Natural killer cell treated with Interleukin-12 subunit alpha and Interleukin-12 subunit beta and Interleukin-15 and Interleukin-18, amount 100 ng/mL, for 72 hours (primary cell): ENCODE measurements around the gene LRRC31. TPM values are rescaled to one million over a fixed set of nuclear protein-coding genes. Genes with fewer than 3 reads are reported as not detected.
A peak's percentile ranks its signal among the peaks of the same experiment; 100 is the strongest.

ENCODE experiments used
- ATAC-seq, 2 donors: fragments of 150-1000 bp; cut with Tn5 transposase in 1 of 2; sonication (Bioruptor Pico), chemical (Tn5 transposase) in 1 of 2; 2 replicates each; pipeline ENCODE4 v1.10.0; 2021
- DNase-seq: peaks from one replicate; pipeline ENCODE4 v3.0.0; 2022; ENCODE audit warnings: low spot score
- H3K27ac Mint-ChIP-seq, 2 donors: 1 replicate in 1 of 2; 2 replicates in 1 of 2; pipeline ENCODE4 v1.8.0; 2022; ENCODE audit warnings: mixed read lengths in 2 of 2, mild to moderate bottlenecking in 1 of 2, moderate library complexity in 1 of 2
- H3K27me3 Mint-ChIP-seq, 2 donors: 1 replicate in 1 of 2; 2 replicates in 1 of 2; pipeline ENCODE4 v1.8.0; 2022; ENCODE audit warnings: mixed read lengths in 2 of 2
- H3K36me3 Mint-ChIP-seq: one replicate; pipeline ENCODE4 v1.8.0; 2022; ENCODE audit warnings: mixed read lengths
- H3K4me1 Mint-ChIP-seq, 2 donors: 1 replicate in 1 of 2; 2 replicates in 1 of 2; pipeline ENCODE4 v1.8.0; 2022; ENCODE audit warnings: low read depth in 2 of 2, mixed read lengths in 2 of 2, mild to moderate bottlenecking in 1 of 2
- H3K4me3 Mint-ChIP-seq: one replicate; pipeline ENCODE4 v1.8.0; 2022; ENCODE audit warnings: mixed read lengths
- H3K9me3 Mint-ChIP-seq: 2 replicates; pipeline ENCODE4 v1.8.0; 2022; ENCODE audit warnings: mixed read lengths
- total RNA-seq, 2 donors: library from RNA; stranded (reverse); gene quantifications; one replicate each; pipeline ENCODE4 v1.2.3, GENCODE V29; 2022

Gene LRRC31
- total RNA-seq, 2 donors from 2014 or later: not detected

DNA sequence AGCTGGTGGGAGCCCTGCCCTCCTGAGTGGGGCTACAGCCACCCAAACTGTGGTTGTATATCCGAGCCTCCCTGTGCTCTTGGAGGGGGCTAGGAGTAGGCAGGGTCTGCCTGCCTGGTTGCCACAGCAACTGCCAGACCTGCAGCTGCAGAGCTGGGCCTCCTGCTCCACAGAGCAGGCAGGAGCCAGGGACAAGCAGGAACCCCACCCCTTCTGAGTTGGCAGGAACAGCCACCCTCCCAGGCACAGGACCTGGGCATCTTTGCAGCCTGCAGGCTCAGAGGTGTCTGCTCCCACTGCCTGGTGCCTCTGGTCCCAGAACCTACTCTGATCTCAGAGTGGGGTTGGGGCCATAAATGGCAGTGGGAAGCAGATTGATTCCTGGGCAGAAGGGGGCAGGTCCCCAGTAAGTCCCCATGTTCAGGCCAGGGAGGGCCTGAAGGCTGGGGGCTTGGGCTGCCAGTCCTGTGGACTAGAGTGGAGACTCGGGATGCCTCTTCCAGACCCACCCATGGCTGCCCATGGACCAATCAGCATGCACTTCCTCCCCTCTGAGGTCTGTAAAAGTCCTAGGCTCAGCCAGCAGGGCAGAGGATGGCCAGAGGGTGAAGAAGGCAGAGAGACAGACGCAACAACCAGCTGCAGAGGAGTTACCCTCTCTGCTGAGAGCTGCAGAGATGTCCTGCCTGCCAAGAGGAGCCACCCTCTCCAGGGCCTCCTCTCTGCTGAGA, 10.3 kb upstream of the LRRC31 start:
- DNase-seq (no peak), ATAC-seq (peak; percentile 36 to 54)
- H3K36me3 Mint-ChIP-seq: no peaks in the 10 kb centered on the region
- peaks cover 4 to 18% of the 10 kb centered on the region in 2 donors for H3K27me3 Mint-ChIP-seq
- H3K9me3 Mint-ChIP-seq: no peaks in the 10 kb centered on the region
- H3K27ac Mint-ChIP-seq: no peak overlapping the region
- H3K4me1 Mint-ChIP-seq: no peaks in the 10 kb centered on the region
- no peak overlapping the region for H3K4me3 Mint-ChIP-seq

- Mint-ChIP-seq H3K4me3 (no peak overlapping the region), H3K27ac (no peak overlapping the region), H3K36me3 (no peaks in the 10 kb centered on the region), H3K27me3 (peaks cover 8 to 22% of the 10 kb centered on the region in 2 donors), H3K9me3 (no peaks in the 10 kb centered on the region), H3K4me1 (no peaks in the 10 kb centered on the region)
- no peak for DNase-seq
- no peak for ATAC-seq
Observed at GRCh38 chr3:169879013-169879557, 9.3 kb upstream of the LRRC31 start.

DNA sequence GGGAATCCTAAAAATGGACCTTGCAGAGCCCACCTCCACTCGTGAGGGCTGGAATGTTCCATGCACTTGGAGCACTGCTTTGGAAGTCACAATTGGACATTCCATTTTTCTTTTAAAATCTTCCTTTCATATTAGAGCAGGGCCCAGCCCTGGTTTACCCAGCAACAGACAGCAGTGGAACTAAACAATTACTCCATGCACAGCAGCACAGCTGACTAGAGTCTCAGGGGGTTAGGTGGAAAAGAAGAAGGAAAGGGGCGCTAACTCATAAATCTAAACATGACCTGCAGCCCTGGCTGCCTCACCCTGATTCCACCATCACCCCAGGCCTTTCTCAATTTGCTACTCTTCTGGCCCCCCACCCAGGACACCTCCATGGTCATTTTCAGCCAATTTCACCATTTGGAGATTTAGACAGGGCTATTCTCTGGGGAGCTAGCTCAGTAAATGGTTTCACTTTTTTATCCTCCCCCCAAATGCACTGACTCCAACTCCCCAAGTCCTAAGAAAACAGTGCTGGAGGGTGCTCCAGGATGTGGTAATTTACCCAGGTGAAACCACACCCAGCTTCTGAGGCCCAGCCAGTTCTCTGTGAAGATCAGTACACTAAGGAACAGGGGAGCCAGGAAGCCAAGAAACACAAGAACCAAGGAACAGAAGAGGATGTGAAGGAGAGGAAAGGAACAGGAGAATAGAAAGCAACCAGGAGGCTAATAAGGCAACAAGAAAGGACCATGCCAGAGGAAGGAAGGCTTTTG, 1.6 kb upstream of the LRRC31 start:
- H3K27me3 Mint-ChIP-seq: peaks cover 14 to 32% of the 10 kb centered on the region in 2 donors
- H3K4me3 Mint-ChIP-seq: no peak overlapping the region
- H3K9me3 Mint-ChIP-seq: no peaks in the 10 kb centered on the region
- H3K27ac Mint-ChIP-seq: no peak overlapping the region
- DNase-seq: no peak
- no peaks in the 10 kb centered on the region for H3K36me3 Mint-ChIP-seq
- H3K4me1 Mint-ChIP-seq: peaks cover 2 to 4% of the 10 kb centered on the region in 2 donors
- ATAC-seq: no peak

DNA sequence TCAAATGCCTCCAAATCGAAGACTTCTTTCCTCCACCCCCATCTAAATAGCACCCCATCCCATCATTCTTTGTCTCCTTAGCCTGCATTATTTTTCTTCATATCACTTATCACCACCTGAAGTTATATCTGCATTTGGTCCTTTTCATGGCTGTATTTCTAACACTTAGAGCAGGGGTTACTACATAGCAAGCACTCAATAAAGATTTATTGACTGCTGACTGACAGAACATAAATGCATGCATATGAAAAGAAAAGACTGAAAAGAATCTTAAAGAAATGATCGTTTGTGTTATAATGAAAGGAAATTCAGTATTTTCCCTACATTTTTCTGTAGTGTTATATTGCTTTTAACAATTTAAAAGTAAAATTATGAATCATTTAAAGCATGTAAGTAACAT, 1.4 kb downstream of the LRRC31 start:
- Mint-ChIP-seq H3K4me1 (peaks cover 4 to 8% of the 10 kb centered on the region in 2 donors), H3K4me3 (no peak overlapping the region), H3K36me3 (no peaks in the 10 kb centered on the region), H3K9me3 (no peaks in the 10 kb centered on the region), H3K27ac (no peak overlapping the region), H3K27me3 (peaks cover 13 to 38% of the 10 kb centered on the region in 2 donors)
- ATAC-seq: no peak
- DNase-seq: no peak

DNA sequence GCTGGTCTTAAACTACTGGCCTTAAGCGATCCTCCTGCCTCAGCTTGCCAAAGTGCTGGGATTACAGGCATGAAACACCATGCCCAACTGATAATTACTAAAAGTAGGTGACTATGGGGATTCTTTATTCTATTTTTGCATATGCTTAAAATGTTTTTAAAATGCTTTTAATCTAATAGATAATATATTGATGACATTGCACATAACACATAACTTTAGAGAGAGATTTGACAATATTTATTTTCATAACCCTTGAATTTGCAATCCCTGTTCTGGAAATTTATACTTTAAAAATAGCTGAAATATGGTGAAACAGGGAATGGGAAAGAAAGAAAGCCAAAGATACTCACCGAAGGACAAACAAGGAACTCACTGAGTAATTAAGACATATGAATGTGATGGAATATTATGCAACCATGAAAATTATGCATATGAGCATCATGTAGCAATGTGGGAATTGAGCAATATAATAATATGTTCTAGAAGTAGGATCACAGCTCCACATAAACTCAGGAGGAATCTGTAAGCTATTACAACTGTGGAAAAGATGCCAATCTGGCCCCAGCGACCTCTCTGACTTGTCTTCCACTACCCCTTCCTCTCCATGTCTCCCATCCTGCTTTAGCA, 2.0 kb downstream of the LRRC31 start:
- ATAC-seq: no peak
- H3K36me3 Mint-ChIP-seq: no peaks in the 10 kb centered on the region
- no peak overlapping the region for H3K27ac Mint-ChIP-seq

DNA sequence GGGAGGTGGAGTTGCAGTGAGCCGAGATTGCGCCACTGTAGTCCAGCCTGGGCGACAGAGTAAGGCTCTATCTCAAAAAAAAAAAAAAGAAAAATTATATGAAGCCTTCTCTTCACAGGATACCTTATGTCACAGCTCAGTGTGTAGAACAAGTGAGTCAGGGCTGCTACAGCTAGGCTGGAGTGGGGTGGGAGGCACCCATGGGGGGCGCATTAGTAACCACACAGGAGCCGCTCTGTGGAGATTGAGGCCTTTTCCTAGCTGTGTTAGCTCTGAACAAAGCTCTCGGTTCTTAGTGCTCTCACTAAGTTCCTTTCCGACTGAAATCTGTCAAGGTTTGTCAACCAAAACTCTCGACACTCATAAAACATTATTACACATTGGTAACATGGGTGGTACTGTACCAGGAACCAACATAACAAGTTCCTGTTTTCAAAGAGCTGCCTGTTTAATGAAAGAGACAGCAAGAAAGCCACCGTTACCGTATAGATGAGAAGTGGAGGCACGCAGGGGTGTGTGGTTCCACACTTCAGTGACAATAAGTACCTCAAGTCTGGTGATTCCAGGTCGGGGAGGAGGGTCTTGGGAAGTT, 4.5 kb downstream of the LRRC31 start:
- Mint-ChIP-seq H3K27me3 (peaks cover 13 to 42% of the 10 kb centered on the region in 2 donors), H3K27ac (no peak overlapping the region)
- ATAC-seq: peak in 1 of 2 donors; percentile 28

More for the DNA sequence above, 2.0 kb downstream of the LRRC31 start:
- peaks cover 6 to 9% of the 10 kb centered on the region in 2 donors for H3K4me1 Mint-ChIP-seq
- H3K4me3 Mint-ChIP-seq: no peak overlapping the region
- no peaks in the 10 kb centered on the region for H3K9me3 Mint-ChIP-seq
- peaks cover 13 to 38% of the 10 kb centered on the region in 2 donors for H3K27me3 Mint-ChIP-seq
- no peak for DNase-seq

GRCh38 chr3:169864270-169864669, 5.5 kb downstream of the LRRC31 start:
- Mint-ChIP-seq H3K9me3 (no peaks in the 10 kb centered on the region), H3K27ac (no peak overlapping the region), H3K4me3 (no peak overlapping the region), H3K4me1 (peaks cover 5 to 6% of the 10 kb centered on the region in 2 donors), H3K27me3 (peaks cover 13 to 39% of the 10 kb centered on the region in 2 donors), H3K36me3 (no peaks in the 10 kb centered on the region)
- DNase-seq (no peak), ATAC-seq (no peak)

More for the DNA sequence above, 4.5 kb downstream of the LRRC31 start:
- H3K9me3 Mint-ChIP-seq: no peaks in the 10 kb centered on the region
- no peaks in the 10 kb centered on the region for H3K36me3 Mint-ChIP-seq
- no peak for DNase-seq
- peaks cover 5 to 6% of the 10 kb centered on the region in 2 donors for H3K4me1 Mint-ChIP-seq
- no peak overlapping the region for H3K4me3 Mint-ChIP-seq

DNA sequence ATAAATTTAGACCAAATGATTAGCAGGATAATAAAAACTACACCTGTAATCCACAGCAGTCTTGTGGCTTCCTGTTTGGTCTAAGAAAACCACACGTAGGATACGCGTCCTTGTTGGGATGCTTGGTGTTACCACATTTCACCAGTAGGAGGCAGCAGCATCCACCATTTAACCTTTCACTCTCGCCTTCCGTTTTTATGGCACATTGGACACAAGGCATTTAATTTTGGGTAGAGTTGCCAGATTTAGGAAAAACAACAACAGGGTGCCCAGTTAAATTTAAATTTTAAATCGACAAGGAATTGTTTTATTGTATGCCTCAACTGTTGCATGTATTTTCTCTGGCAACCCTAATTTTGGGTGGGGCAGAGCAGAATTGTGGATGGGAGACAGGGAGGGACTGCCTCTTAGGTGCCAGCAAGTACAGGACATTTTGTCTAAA, 6.3 kb downstream of the LRRC31 start:
- H3K36me3 Mint-ChIP-seq: no peaks in the 10 kb centered on the region
- H3K27me3 Mint-ChIP-seq: peaks cover 13 to 37% of the 10 kb centered on the region in 2 donors
- DNase-seq (peak; percentile 65), ATAC-seq (peak; percentile 56 to 65)
- no peaks in the 10 kb centered on the region for H3K9me3 Mint-ChIP-seq
- no peak overlapping the region for H3K4me3 Mint-ChIP-seq
- no peak overlapping the region for H3K27ac Mint-ChIP-seq
- peaks cover 5 to 6% of the 10 kb centered on the region in 2 donors for H3K4me1 Mint-ChIP-seq

DNA sequence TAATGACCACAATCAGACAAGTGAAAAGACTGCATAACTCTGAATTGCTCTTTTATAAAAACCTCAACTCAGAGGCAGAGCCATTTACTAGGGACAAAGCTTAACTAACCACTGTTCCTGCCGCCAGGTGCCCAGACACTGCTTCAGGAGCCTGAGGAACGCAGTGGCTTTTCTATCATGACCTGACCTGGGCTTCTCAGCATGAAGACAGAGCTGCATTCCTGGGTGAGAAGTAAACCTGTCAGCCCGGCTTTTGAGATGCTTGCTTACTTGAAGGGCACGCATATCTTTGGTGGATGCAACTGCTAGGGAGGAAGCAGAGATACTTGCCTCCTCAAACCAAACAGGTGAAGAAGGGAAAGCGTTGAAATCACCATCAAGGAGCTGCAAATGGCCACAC, 7.9 kb downstream of the LRRC31 start:
- no peaks in the 10 kb centered on the region for H3K9me3 Mint-ChIP-seq
- H3K27ac Mint-ChIP-seq: no peak overlapping the region
- peaks cover 12 to 38% of the 10 kb centered on the region in 2 donors for H3K27me3 Mint-ChIP-seq
- DNase-seq (no peak), ATAC-seq (no peak)
- peaks cover 5 to 6% of the 10 kb centered on the region in 2 donors for H3K4me1 Mint-ChIP-seq
- no peaks in the 10 kb centered on the region for H3K36me3 Mint-ChIP-seq
- no peak overlapping the region for H3K4me3 Mint-ChIP-seq

DNA sequence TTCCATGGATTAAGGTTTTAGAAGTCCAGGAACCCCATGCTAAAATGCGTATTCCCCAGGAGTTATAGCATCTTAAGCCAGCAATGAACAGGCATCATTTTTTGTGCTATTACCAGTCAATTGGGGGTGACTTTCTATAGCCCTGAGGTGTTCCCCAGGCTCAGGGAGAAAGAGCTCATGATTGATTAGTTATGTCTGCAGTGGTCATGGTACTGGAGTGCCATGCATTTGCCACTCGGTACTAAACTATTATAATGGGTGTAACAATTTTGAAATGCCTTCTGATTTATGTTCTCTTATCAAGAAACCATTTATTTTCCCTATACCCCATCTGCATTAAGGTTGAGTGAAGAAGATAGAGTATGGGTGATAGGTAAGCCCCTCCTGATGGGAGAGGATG, 11.9 kb downstream of the LRRC31 start:
- ATAC-seq (no peak), DNase-seq (no peak)
- peaks cover 14 to 33% of the 10 kb centered on the region in 2 donors for H3K27me3 Mint-ChIP-seq
- no peaks in the 10 kb centered on the region for H3K9me3 Mint-ChIP-seq
- H3K4me1 Mint-ChIP-seq: peaks cover 0 to 3% of the 10 kb centered on the region in 2 donors
- no peaks in the 10 kb centered on the region for H3K36me3 Mint-ChIP-seq
- no peak overlapping the region for H3K4me3 Mint-ChIP-seq
- no peak overlapping the region for H3K27ac Mint-ChIP-seq

DNA sequence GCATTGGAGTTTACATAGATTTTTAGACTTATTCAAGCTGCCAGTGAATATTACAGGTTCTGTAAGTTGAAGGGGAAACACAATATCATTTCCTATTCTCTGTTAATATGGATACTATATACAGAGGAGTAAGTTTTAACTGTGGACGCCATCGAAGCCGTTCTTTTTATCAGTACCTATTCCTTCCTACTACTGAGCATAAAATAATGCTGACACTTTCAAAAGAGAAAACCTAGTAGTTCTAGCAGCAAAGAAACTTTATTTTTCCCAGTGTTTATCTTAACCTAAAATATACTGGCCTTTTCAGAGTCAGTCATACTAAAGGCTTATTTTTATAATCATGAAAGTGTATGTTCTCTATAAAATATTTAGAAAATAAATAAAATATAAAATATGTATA, 14.2 kb downstream of the LRRC31 start:
- H3K27ac Mint-ChIP-seq: no peak overlapping the region
- no peaks in the 10 kb centered on the region for H3K9me3 Mint-ChIP-seq
- DNase-seq (no peak), ATAC-seq (no peak)
- H3K27me3 Mint-ChIP-seq: peaks cover 11 to 25% of the 10 kb centered on the region in 2 donors
- H3K36me3 Mint-ChIP-seq: no peaks in the 10 kb centered on the region
- no peak overlapping the region for H3K4me3 Mint-ChIP-seq
- no peaks in the 10 kb centered on the region for H3K4me1 Mint-ChIP-seq

DNA sequence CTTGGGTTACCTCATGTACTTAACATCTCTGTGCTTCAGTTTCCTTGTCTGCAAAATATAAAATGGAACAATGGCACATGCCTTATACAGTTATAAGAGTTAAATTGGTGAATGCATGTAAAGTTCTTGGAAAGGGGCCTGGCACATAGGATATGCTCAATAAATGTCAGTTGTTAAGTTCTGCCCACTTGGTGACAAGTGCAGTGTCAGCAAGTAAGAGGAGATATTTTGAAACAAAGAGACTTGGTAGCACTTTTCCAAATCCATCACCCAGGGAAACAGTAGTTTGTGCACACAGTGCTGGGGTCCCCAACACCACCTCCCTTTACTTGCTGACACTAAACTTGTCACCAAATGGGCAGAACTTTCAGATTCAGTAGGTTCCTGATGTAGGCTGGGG, 19.1 kb downstream of the LRRC31 start:
- Mint-ChIP-seq H3K9me3 (no peaks in the 10 kb centered on the region), H3K27me3 (peaks cover 10 to 18% of the 10 kb centered on the region in 2 donors), H3K27ac (no peak overlapping the region), H3K4me3 (no peak overlapping the region), H3K4me1 (no peaks in the 10 kb centered on the region), H3K36me3 (no peaks in the 10 kb centered on the region)
- ATAC-seq: no peak
- no peak for DNase-seq

- ATAC-seq: no peak
- Mint-ChIP-seq H3K27me3 (peaks cover 9 to 16% of the 10 kb centered on the region in 2 donors), H3K36me3 (no peaks in the 10 kb centered on the region), H3K27ac (no peak overlapping the region), H3K4me1 (no peaks in the 10 kb centered on the region), H3K4me3 (no peak overlapping the region), H3K9me3 (no peaks in the 10 kb centered on the region)
- DNase-seq: no peak
Observed at GRCh38 chr3:169848741-169849140, 21.0 kb downstream of the LRRC31 start.
